ENCODE results near the gene DDIT4.

DNA sequence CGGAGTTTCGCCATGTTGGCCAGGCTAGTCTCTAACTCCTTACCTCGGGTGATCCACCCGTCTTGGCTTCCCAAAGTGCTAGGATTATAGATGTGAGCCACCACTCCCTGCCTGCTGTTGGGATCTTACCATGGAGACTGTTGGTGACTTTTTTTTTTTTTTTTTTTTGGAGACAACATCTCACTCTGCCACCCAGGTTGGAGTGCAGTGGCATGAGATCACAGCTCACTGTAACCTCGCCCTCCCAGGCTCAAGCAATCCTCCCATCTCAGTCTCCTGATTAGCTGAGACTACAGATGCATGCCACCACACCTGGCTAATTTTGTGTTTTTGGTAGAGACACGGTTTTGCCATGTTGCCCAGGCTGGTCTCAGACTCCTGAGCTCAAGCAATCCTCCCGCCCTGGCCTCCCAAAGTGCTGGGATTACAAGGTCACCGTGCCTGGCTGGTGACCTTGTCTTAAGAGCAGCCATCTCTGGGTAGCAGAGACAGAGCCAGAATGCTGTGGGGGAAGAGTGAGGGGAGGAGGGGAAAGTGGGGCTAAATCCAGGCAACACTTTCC is 32.0 kb upstream of the DDIT4 start:
- TF ChIP-seq, protein P1, sequence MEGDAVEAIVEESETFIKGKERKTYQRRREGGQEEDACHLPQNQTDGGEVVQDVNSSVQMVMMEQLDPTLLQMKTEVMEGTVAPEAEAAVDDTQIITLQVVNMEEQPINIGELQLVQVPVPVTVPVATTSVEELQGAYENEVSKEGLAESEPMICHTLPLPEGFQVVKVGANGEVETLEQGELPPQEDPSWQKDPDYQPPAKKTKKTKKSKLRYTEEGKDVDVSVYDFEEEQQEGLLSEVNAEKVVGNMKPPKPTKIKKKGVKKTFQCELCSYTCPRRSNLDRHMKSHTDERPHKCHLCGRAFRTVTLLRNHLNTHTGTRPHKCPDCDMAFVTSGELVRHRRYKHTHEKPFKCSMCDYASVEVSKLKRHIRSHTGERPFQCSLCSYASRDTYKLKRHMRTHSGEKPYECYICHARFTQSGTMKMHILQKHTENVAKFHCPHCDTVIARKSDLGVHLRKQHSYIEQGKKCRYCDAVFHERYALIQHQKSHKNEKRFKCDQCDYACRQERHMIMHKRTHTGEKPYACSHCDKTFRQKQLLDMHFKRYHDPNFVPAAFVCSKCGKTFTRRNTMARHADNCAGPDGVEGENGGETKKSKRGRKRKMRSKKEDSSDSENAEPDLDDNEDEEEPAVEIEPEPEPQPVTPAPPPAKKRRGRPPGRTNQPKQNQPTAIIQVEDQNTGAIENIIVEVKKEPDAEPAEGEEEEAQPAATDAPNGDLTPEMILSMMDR (IDR thresholded peaks at IDR 0.05 in 2 of 3, conservative IDR thresholded peaks at IDR 0.05 in 1 of 3; ENCODE audit: borderline replicate concordance in 1 of 3, insufficient read depth in 1 of 3, low read depth in 2 of 3, low read length in 2 of 3) = no peak
- TF ChIP-seq, protein P2, sequence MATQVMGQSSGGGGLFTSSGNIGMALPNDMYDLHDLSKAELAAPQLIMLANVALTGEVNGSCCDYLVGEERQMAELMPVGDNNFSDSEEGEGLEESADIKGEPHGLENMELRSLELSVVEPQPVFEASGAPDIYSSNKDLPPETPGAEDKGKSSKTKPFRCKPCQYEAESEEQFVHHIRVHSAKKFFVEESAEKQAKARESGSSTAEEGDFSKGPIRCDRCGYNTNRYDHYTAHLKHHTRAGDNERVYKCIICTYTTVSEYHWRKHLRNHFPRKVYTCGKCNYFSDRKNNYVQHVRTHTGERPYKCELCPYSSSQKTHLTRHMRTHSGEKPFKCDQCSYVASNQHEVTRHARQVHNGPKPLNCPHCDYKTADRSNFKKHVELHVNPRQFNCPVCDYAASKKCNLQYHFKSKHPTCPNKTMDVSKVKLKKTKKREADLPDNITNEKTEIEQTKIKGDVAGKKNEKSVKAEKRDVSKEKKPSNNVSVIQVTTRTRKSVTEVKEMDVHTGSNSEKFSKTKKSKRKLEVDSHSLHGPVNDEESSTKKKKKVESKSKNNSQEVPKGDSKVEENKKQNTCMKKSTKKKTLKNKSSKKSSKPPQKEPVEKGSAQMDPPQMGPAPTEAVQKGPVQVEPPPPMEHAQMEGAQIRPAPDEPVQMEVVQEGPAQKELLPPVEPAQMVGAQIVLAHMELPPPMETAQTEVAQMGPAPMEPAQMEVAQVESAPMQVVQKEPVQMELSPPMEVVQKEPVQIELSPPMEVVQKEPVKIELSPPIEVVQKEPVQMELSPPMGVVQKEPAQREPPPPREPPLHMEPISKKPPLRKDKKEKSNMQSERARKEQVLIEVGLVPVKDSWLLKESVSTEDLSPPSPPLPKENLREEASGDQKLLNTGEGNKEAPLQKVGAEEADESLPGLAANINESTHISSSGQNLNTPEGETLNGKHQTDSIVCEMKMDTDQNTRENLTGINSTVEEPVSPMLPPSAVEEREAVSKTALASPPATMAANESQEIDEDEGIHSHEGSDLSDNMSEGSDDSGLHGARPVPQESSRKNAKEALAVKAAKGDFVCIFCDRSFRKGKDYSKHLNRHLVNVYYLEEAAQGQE (IDR thresholded peaks at IDR 0.05; ENCODE audit: low read depth) = no peak
- no peak for TF ChIP-seq SIN3A (IDR thresholded peaks at IDR 0.05; ENCODE audit: low read depth)
- no peak for TF ChIP-seq YY1 (IDR thresholded peaks at IDR 0.05; ENCODE audit: extremely low read depth, insufficient replicate concordance, low read depth, low read length)
- no peak for TF ChIP-seq POLR2AphosphoS5 (IDR thresholded peaks at IDR 0.05; ENCODE audit: low read depth, low read length)
- TF ChIP-seq SRF (IDR thresholded peaks at IDR 0.05; ENCODE audit: low read depth) = no peak
- TF ChIP-seq POLR2A (IDR thresholded peaks at IDR 0.05; ENCODE audit: borderline replicate concordance, extremely low read depth, insufficient read depth, insufficient read length) = no peak
- no peak for TF ChIP-seq EZH2phosphoT487 (IDR thresholded peaks at IDR 0.05; ENCODE audit: borderline replicate concordance)
- TF ChIP-seq, protein P3, sequence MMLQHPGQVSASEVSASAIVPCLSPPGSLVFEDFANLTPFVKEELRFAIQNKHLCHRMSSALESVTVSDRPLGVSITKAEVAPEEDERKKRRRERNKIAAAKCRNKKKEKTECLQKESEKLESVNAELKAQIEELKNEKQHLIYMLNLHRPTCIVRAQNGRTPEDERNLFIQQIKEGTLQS (IDR thresholded peaks at IDR 0.05) = no peak
- no peak for TF ChIP-seq ZNF274 (IDR thresholded peaks at IDR 0.05; ENCODE audit: low read depth, low read length)
- TF ChIP-seq TCF7L2 (IDR thresholded peaks at IDR 0.05; ENCODE audit: borderline replicate concordance, extremely low read depth, insufficient read depth, insufficient read length) = no peak

Data from HCT116 (cell line).